HFFc6 (cell line): Measurements from ENCODE around the gene GRB10. TPM values are rescaled to one million over a fixed set of nuclear protein-coding genes. Genes with fewer than 3 reads are reported as not detected.

Experiments used
- DNase-seq: peaks from one replicate; pipeline ENCODE4 v3.0.0-alpha.2; 2018
- H3K27ac Mint-ChIP-seq: 2 replicates; pipeline ENCODE4 v1.8.0; 2020; ENCODE audit warnings: mild to moderate bottlenecking, mixed read lengths
- H3K27me3 Mint-ChIP-seq: 2 replicates; pipeline ENCODE4 v1.8.0; 2021; ENCODE audit warnings: mild to moderate bottlenecking, moderate library complexity, mixed read lengths; ENCODE audit not compliant: insufficient read depth
- H3K36me3 Mint-ChIP-seq: 2 replicates; pipeline ENCODE4 v1.8.0; 2021; ENCODE audit warnings: low read depth, mixed read lengths
- H3K4me1 Mint-ChIP-seq: 2 replicates; pipeline ENCODE4 v1.8.0; 2020; ENCODE audit warnings: low read depth, mixed read lengths
- H3K4me3 Mint-ChIP-seq: 2 replicates; pipeline ENCODE4 v1.8.0; 2020; ENCODE audit warnings: mild to moderate bottlenecking, moderate library complexity, mixed read lengths
- H3K9me3 Mint-ChIP-seq: 2 replicates; pipeline ENCODE4 v1.8.0; 2020; ENCODE audit warnings: mild to moderate bottlenecking, mixed read lengths
- CTCF ChIP-seq: fragments of 200-600 bp; sonication (generic); IDR thresholded peaks from 2 replicates; pipeline ENCODE4 v1.5.0; 2021; ENCODE audit warnings: antibody characterized with exemption, mild to moderate bottlenecking
- total RNA-seq, 6 experiments: library from RNA; stranded (reverse); fragmentation: NEBNext Ultra II Directional; extraction: Animal tissue kit (Norgen Biotek cat#: 25700); gene quantifications; 2 replicates in 1 of 6; 3 replicates in 5 of 6; pipeline ENCODE4 v1.2.3, GENCODE V29; 2021

The GRB10 gene
- total RNA-seq, 6 experiments from 2014 or later = 13.6 to 17.8 (median 14.8) TPM

- no peak for TF ChIP-seq CTCF
- Mint-ChIP-seq H3K27me3 (no peaks in the 10 kb centered on the region), H3K36me3 (no peaks in the 10 kb centered on the region), H3K4me1 (peaks cover 39% of the 10 kb centered on the region), H3K9me3 (no peaks in the 10 kb centered on the region), H3K27ac (no peak overlapping the region), H3K4me3 (no peak overlapping the region)
- no peak for DNase-seq
These were observed 73.5 kb downstream of the GRB10 start for GRCh38 chr7:50709151-50709550.

GRCh38 chr7:50707236-50708006, 75.3 kb downstream of the GRB10 start:
- no peaks in the 10 kb centered on the region for H3K9me3 Mint-ChIP-seq
- TF ChIP-seq CTCF = no peak
- H3K4me1 Mint-ChIP-seq = peaks cover 35% of the 10 kb centered on the region
- H3K27me3 Mint-ChIP-seq = no peaks in the 10 kb centered on the region
- H3K36me3 Mint-ChIP-seq = no peaks in the 10 kb centered on the region
- no peak overlapping the region for H3K27ac Mint-ChIP-seq
- DNase-seq = no peak
- H3K4me3 Mint-ChIP-seq = no peak overlapping the region

- Mint-ChIP-seq H3K4me3 (no peak overlapping the region), H3K27me3 (no peaks in the 10 kb centered on the region), H3K27ac (no peak overlapping the region), H3K36me3 (no peaks in the 10 kb centered on the region), H3K4me1 (peaks cover 26% of the 10 kb centered on the region), H3K9me3 (no peaks in the 10 kb centered on the region)
- TF ChIP-seq CTCF = no peak
- no peak for DNase-seq
These were observed 76.2 kb downstream of the GRB10 start for GRCh38 chr7:50706469-50706937.

- Mint-ChIP-seq H3K4me3 (no peak overlapping the region), H3K27ac (no peak overlapping the region), H3K36me3 (no peaks in the 10 kb centered on the region), H3K27me3 (no peaks in the 10 kb centered on the region), H3K4me1 (peaks cover 17% of the 10 kb centered on the region), H3K9me3 (no peaks in the 10 kb centered on the region)
- TF ChIP-seq CTCF = no peak
- DNase-seq = no peak
These were observed 77.9 kb downstream of the GRB10 start for GRCh38 chr7:50704844-50705243.

GRCh38 chr7:50703654-50704053, 79.0 kb downstream of the GRB10 start:
- Mint-ChIP-seq H3K27ac (no peak overlapping the region), H3K4me1 (peaks cover 17% of the 10 kb centered on the region), H3K36me3 (no peaks in the 10 kb centered on the region), H3K4me3 (no peak overlapping the region), H3K27me3 (no peaks in the 10 kb centered on the region), H3K9me3 (no peaks in the 10 kb centered on the region)
- no peak for TF ChIP-seq CTCF
- DNase-seq = no peak
